HTR-8/SVneo (cell line): ENCODE measurements around the gene NAXD.
"Not testable (repeated sequence)": the region's sequence is repeated elsewhere in the genome, so short reads cannot be mapped to it uniquely, and the experiment has no call there.

Experiments
- DNase-seq: peaks from one replicate; pipeline ENCODE4 v3.0.0; 2011; ENCODE audit warnings: low spot score, mixed read lengths; ENCODE audit not compliant: insufficient read length
- FAIRE-seq: peaks from 2 replicates; lab custom pipeline; 2011; peaks lifted over from hg19 to GRCh38; lab: Jason Lieb, UNC

Gene NAXD

GRCh38 chr13:110627351-110627750 is 12.0 kb downstream of the NAXD start:
- FAIRE-seq (no peak), DNase-seq (no peak)

DNA sequence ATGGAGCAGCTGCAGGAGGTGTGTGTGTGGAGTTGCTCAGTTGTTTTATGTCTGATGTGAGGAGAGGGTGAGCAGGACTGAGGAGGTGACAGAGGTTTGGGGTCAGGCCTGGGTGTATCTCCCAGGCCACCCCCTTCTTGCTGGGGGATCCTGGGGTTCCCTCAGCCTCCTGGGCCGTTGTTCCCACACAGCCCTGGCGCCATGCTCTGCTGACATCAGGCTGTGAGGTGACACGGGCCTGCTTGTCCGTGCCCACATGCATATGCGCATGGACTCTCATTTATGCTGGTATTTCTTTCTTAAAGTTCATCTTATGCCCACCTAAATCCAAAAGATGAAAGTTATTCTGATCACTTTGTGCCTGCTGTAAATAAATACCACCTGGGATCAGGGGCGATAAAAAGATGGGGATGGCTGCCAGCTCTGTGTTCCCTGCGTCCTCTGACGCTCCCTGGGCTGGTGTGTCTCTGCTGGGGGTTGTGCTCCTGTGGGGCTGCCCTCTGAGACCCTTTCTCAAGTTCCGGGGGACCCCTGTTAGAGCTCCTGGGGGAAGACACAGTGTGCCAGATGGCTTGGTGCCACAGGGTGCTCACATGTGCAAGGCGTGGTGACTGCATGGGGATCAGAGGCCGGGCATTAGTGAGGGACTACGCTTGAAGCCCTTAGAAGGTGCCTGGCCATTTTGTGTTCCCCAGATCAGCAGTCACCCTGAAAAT is 12.6 kb downstream of the NAXD start:
- DNase-seq: no peak
- FAIRE-seq: no peak

DNA sequence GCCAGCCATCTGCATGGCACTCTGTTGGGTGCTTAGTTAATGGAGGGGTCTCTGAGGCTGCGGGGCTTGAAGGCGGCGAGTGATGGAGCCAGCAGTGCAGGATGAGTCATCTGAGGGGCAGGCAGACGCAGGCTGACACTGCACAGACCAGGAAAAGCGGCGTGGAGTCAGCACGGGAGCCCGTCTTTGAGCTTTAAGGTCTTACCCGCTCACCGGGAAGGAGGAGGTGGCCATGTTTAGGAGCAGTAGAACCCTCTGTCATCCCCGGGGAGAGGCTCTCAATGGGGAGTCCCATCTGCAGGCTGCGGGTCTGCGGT is 13.1 kb downstream of the NAXD start:
- FAIRE-seq: no peak
- DNase-seq: no peak

- no peak for DNase-seq
- no peak for FAIRE-seq
These were observed 13.8 kb downstream of the NAXD start for GRCh38 chr13:110628952-110629701.

DNA sequence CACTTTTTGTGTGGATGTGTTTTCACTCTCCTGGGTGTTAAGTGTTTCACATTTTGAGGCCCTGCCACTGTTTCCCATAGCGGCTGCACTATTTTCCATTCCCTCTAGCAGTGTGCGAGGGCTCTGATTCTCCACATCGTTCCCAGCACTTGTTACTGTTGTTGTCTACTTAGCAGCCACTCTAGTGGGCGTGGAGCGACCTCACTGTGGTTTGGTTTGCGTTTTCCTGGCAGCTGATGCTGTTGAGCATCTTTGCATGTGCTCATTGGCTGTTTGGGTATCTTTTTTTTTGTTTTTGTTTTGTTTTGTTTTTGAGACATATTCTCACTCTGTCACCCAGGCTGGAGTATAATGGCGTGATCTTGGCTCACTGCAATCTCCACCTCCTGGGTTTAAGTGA is 14.4 kb downstream of the NAXD start:
- DNase-seq (no peak), FAIRE-seq (no peak)

GRCh38 chr13:110630566-110631119 is 15.3 kb downstream of the NAXD start:
- no peak for DNase-seq

DNA sequence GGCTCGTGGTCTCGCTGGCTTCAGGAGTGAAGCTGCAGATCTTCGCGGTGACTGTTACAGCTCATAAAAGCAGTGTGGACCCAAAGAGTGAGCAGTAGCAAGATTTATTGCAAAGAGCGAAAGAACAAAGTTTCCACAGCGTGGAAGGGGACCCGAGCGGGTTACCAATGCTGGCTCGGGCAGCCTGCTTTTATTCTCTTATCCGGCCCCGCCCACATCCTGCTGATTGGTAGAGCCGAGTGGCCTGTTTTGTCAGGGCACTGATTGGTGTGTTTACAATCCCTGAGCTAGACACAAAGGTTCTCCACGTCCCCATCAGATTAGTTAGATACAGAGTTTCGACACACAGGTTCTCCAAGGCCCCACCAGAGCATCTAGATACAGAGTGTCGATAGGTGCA is 16.9 kb downstream of the NAXD start:
- FAIRE-seq, DNase-seq: not testable (repeated sequence)

More at GRCh38 chr13:110630566-110631119, 15.3 kb downstream of the NAXD start:
- no peak for FAIRE-seq

DNA sequence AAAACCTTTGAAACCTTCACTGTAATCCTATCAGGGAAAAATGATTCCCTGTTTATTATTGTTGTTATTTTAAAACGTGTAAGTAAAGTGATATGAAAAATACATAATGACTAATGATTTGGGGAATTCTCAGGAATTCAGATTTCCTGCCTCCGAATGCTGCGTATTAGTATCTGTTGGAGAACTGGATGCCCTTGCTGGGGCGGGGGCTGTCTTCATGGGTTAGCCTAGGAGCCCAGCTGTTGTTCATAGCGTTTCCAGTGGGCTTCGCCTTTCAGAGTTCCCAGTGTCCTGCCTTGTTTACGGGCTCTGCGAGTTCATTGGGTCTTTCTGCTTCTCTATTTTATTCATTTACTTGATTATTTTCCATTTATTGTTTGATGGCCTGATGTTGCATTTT is 18.4 kb downstream of the NAXD start:
- DNase-seq: no peak

GRCh38 chr13:110634558-110634957 is 19.2 kb downstream of the NAXD start:
- no peak for DNase-seq

More for the DNA sequence above, 18.4 kb downstream of the NAXD start:
- FAIRE-seq: no peak

GRCh38 chr13:110635405-110636002 is 20.2 kb downstream of the NAXD start:
- FAIRE-seq: no peak
- DNase-seq: no peak

More at GRCh38 chr13:110634558-110634957, 19.2 kb downstream of the NAXD start:
- FAIRE-seq: no peak

- DNase-seq: no peak
- FAIRE-seq: no peak
These were observed 20.7 kb downstream of the NAXD start for GRCh38 chr13:110636053-110636475.

GRCh38 chr13:110636701-110637201 is 21.4 kb downstream of the NAXD start:
- no peak for DNase-seq
- no peak for FAIRE-seq

DNA sequence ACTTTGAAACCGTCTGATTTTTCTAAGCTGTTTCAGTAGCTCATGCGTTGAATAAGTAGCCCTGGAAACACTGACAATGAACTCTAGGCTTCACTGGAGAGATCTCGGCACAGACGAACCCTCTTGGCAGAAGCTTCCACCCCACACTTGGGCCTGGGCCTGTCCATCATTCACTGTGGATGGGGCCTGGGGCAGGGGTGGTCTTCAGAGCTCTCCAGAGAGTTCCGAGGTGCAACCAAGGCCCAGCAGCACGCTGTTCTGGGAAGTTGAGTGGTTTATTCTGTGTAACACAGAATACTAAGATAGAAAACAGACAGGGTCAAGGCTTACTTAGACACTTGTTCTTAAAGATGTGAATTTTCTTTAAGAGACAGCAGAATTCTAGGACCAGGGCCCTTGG is 21.9 kb downstream of the NAXD start:
- DNase-seq (no peak), FAIRE-seq (no peak)

- FAIRE-seq (no peak), DNase-seq (no peak)
These were observed 22.4 kb downstream of the NAXD start for GRCh38 chr13:110637747-110638146.

DNA sequence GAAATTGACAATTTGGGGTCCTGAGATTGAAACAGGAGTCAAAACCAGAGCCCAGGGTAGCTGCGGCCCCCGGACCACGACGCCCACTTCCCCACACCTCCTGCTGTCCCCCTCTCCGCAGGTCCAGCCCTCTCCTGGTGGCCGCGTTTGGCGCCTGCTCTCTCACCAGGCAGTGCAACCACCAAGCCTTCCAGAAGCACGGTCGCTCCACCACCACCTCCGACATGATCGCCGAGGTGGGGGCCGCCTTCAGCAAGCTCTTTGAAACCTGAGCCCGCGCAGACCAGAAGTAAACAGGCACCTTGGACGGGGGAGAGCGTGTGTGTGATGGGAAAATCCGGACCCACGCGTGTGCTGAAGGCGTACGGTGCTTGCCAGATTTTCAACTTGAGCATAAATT is 22.9 kb downstream of the NAXD start:
- FAIRE-seq (no peak), DNase-seq (no peak)

DNA sequence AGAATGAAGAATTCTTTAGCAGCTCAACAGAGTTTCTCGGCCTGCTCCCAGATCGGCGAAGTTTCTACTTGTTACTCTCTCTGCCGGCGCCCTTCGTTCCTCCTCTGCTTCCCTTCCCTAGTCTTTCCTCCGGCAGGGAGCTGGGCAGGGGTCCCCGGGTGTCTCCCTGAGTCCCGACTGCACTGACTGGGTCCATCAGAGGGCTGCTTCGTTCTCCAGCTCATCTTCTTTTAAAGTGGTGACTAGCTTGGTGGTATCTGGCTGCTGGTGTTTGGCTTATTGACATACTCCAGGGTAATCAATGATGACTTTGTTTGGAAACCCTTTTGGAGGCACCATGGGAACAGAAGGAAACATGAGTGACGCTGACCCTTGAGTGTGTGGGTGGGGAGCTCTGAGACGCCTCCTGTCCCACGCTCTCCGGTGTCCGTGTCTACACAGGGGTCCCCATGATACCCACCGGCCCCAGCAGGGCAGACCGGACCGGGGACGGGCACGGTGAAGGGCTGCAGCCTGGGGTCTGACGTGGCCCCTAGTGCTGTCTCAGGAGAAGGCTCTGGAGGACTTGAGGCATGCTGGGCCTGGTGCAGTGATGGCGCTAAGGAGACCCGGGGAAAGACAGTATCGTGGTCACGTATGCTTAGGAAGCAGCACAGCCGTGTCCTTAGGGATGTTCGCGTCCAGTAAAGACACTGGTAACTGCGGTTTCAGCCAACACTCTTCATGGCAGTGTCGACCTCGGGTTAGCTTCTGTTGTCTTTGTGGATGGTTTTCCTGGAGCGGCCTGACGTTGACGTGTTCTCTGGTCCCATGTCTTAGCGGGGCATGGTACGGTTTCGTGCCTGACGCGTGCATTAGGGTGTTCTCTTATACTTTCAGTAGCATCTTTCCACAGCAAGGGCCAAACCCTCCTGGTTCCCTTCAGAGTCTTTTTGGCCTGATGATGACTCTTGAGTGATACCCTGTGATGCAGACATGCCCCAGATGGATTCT is 23.8 kb downstream of the NAXD start:
- FAIRE-seq: no peak

DNA sequence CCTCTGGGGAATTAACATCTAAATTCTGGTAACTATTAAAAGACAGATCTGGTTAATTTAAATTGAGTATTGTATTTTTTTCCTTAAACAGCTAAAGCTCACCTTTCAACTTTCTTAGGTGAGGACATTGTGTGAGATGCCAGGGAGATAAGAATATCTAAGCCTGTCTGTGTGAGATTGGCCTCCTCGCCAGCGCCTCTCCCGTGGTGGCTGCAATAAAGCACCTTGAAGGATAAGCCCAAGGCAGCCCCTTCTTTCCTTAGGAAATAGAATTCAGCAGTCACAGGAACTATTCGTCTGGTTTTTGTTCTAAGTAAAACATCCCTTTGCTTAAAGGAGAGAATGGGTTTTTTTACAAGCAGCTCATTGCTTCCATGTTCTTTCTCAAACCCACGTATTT is 24.6 kb downstream of the NAXD start:
- FAIRE-seq (no peak), DNase-seq (no peak)

More for the DNA sequence above, 23.8 kb downstream of the NAXD start:
- no peak for DNase-seq

- DNase-seq (no peak), FAIRE-seq (no peak)
These were observed 25.3 kb downstream of the NAXD start for GRCh38 chr13:110640591-110641029.
